SK-N-SH (cell line): Measurements from ENCODE around the gene CHST12.

Experiments used
- CHD2 ChIP-seq: fragments of 150-350 bp; IDR thresholded peaks from 2 replicates; pipeline ENCODE4 v1.6.1; 2018; ENCODE audit warnings: low read length; ENCODE audit not compliant: partially characterized antibody
- ELF1 ChIP-seq: IDR thresholded peaks from 2 replicates; pipeline ENCODE4 v1.4.0; 2012
- EP300 ChIP-seq, 2 experiments: IDR thresholded peaks; 2 replicates each; pipeline versions ENCODE4 v1.4.0 to v1.6.1; 2012; ENCODE audit warnings: borderline replicate concordance in 1 of 2, low read depth in 1 of 2, low read length in 1 of 2
- FOSL2 ChIP-seq: IDR thresholded peaks from 2 replicates; pipeline ENCODE4 v1.4.0; 2012; ENCODE audit warnings: low read depth, mild to moderate bottlenecking, moderate library complexity, borderline replicate concordance
- GABPA ChIP-seq: IDR thresholded peaks from 2 replicates; pipeline ENCODE4 v1.4.0; 2012; ENCODE audit warnings: low read depth, mild to moderate bottlenecking
- GATA2 ChIP-seq: sonication (generic); formaldehyde crosslinking; IDR thresholded peaks from 2 replicates; pipeline ENCODE4 v1.5.0; 2020; ENCODE audit warnings: mild to moderate bottlenecking, missing genetic modification reagents
- MXI1 ChIP-seq: IDR thresholded peaks from 2 replicates; pipeline ENCODE4 v1.6.1; 2012; ENCODE audit warnings: mild to moderate bottlenecking, low read depth, low read length, improper control_type of control experiment
- POLR2AphosphoS5 ChIP-seq: IDR thresholded peaks from 2 replicates; pipeline ENCODE4 v1.6.1; 2012; ENCODE audit warnings: low read depth, low read length
- RFX5 ChIP-seq: IDR thresholded peaks from 2 replicates; pipeline ENCODE4 v1.6.1; 2012; ENCODE audit warnings: mild to moderate bottlenecking, improper control_type of control experiment, low read length
- TF ChIP-seq, protein P1 (sequence below): fragments of 200-600 bp; sonication (generic); IDR thresholded peaks from 2 replicates; pipeline ENCODE4 v1.6.1; 2017; ENCODE audit warnings: antibody characterized with exemption, mild to moderate bottlenecking, moderate library complexity
- TF ChIP-seq, protein P2 (sequence below): IDR thresholded peaks from 2 replicates; pipeline ENCODE4 v1.4.0; 2012; ENCODE audit warnings: low read depth
- TF ChIP-seq, protein P3 (sequence below): IDR thresholded peaks from 2 replicates; pipeline ENCODE4 v1.4.0; 2012; ENCODE audit warnings: low read depth, borderline replicate concordance
- TF ChIP-seq, protein P4 (sequence below): IDR thresholded peaks from 2 replicates; pipeline ENCODE4 v1.6.1; 2012; ENCODE audit warnings: mild to moderate bottlenecking, low read depth, low read length, moderate library complexity

DNA sequence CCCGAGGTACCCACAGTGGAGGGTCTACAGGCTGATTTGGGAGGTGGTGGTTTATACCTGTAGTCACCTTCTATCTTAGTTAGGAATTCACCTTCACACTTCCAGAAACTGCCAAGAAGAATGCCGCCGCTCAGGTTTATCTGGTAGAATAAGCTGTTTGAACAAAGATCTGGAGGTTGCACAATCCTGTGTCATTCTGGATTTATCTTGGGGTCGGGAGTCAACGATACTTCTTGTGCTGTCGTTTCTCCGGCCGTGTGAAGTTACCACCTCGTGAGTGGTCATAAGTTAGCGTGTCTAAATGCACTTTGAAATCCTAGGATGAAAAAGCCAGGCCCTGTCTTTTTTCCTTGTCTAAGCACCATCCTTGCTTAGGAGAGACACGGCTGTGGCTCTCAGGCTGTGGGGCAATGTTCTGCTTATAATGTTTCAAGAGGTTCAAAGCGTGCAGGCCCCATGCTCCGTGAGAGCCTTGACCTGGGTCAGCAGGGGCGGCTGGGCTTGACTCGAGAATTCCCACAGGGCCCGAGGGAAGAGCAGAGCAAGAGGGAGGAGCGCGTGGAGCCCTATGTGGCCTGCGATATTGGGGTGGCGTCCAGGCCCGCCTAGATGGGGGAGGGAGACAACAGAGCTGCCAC, 37.3 kb downstream of the CHST12 start:
- TF ChIP-seq, protein P1, sequence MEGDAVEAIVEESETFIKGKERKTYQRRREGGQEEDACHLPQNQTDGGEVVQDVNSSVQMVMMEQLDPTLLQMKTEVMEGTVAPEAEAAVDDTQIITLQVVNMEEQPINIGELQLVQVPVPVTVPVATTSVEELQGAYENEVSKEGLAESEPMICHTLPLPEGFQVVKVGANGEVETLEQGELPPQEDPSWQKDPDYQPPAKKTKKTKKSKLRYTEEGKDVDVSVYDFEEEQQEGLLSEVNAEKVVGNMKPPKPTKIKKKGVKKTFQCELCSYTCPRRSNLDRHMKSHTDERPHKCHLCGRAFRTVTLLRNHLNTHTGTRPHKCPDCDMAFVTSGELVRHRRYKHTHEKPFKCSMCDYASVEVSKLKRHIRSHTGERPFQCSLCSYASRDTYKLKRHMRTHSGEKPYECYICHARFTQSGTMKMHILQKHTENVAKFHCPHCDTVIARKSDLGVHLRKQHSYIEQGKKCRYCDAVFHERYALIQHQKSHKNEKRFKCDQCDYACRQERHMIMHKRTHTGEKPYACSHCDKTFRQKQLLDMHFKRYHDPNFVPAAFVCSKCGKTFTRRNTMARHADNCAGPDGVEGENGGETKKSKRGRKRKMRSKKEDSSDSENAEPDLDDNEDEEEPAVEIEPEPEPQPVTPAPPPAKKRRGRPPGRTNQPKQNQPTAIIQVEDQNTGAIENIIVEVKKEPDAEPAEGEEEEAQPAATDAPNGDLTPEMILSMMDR, result no peak
- no peak for TF ChIP-seq POLR2AphosphoS5
- no peak for TF ChIP-seq EP300 (IDR thresholded peaks at IDR 0.05; ENCODE audit: borderline replicate concordance in 1 of 2, low read depth in 1 of 2, low read length in 1 of 2)
- TF ChIP-seq, protein P2, sequence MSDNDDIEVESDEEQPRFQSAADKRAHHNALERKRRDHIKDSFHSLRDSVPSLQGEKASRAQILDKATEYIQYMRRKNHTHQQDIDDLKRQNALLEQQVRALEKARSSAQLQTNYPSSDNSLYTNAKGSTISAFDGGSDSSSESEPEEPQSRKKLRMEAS, result no peak
- TF ChIP-seq, protein P3, sequence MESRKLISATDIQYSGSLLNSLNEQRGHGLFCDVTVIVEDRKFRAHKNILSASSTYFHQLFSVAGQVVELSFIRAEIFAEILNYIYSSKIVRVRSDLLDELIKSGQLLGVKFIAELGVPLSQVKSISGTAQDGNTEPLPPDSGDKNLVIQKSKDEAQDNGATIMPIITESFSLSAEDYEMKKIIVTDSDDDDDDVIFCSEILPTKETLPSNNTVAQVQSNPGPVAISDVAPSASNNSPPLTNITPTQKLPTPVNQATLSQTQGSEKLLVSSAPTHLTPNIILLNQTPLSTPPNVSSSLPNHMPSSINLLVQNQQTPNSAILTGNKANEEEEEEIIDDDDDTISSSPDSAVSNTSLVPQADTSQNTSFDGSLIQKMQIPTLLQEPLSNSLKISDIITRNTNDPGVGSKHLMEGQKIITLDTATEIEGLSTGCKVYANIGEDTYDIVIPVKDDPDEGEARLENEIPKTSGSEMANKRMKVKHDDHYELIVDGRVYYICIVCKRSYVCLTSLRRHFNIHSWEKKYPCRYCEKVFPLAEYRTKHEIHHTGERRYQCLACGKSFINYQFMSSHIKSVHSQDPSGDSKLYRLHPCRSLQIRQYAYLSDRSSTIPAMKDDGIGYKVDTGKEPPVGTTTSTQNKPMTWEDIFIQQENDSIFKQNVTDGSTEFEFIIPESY, result no peak
- no peak for TF ChIP-seq CHD2
- TF ChIP-seq GABPA, result no peak
- TF ChIP-seq, protein P4, sequence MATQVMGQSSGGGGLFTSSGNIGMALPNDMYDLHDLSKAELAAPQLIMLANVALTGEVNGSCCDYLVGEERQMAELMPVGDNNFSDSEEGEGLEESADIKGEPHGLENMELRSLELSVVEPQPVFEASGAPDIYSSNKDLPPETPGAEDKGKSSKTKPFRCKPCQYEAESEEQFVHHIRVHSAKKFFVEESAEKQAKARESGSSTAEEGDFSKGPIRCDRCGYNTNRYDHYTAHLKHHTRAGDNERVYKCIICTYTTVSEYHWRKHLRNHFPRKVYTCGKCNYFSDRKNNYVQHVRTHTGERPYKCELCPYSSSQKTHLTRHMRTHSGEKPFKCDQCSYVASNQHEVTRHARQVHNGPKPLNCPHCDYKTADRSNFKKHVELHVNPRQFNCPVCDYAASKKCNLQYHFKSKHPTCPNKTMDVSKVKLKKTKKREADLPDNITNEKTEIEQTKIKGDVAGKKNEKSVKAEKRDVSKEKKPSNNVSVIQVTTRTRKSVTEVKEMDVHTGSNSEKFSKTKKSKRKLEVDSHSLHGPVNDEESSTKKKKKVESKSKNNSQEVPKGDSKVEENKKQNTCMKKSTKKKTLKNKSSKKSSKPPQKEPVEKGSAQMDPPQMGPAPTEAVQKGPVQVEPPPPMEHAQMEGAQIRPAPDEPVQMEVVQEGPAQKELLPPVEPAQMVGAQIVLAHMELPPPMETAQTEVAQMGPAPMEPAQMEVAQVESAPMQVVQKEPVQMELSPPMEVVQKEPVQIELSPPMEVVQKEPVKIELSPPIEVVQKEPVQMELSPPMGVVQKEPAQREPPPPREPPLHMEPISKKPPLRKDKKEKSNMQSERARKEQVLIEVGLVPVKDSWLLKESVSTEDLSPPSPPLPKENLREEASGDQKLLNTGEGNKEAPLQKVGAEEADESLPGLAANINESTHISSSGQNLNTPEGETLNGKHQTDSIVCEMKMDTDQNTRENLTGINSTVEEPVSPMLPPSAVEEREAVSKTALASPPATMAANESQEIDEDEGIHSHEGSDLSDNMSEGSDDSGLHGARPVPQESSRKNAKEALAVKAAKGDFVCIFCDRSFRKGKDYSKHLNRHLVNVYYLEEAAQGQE, result no peak
- no peak for TF ChIP-seq FOSL2
- TF ChIP-seq RFX5, result no peak
- TF ChIP-seq MXI1, result no peak
- TF ChIP-seq GATA2 (CRISPR knock-in tag), result no peak
- TF ChIP-seq ELF1, result no peak
